Endothelial cell of umbilical vein (primary cell): ENCODE data around the gene MAEA. TPM values are rescaled to one million over a fixed set of nuclear protein-coding genes. Genes with fewer than 3 reads are reported as not detected.

Source experiments
- BruUV-seq: library from RNA; stranded (reverse); fragments of 400-500 nt; replicated peaks from 2 replicates; lab custom pipeline; 2021; lab: Mats Ljungman, UMichigan
- CTCF ChIA-PET: fragments of 300-600, 350-600 bp; sonication (Branson Sonifier 250); formaldehyde crosslinking; loops from one replicate; lab custom pipeline; 2021; ENCODE audit warnings: antibody characterized with exemption, inconsistent platforms; lab: Charles Lee
- POLR2A ChIA-PET: fragments of 300-600, 350-600 bp; sonication (Branson Sonifier 250); formaldehyde crosslinking; loops from one replicate; lab custom pipeline; 2021; ENCODE audit warnings: antibody characterized with exemption, inconsistent platforms; lab: Charles Lee
- DNase-seq: peaks from one replicate; pipeline ENCODE4 v3.0.0-alpha.2; 2011; ENCODE audit warnings: low read depth, low spot score
- FAIRE-seq: peaks from 2 replicates; lab custom pipeline; 2011; peaks lifted over from hg19 to GRCh38; lab: Jason Lieb, UNC
- H2AFZ ChIP-seq: 2 replicates; pipeline ENCODE4 v1.6.0; 2012; ENCODE audit warnings: low read depth, low read length, control low read depth, inconsistent platforms
- H3K27ac ChIP-seq: 2 replicates; pipeline ENCODE4 v1.5.1; 2011; ENCODE audit warnings: low read depth, mild to moderate bottlenecking, control low read depth, low read length, moderate library complexity; ENCODE audit not compliant: insufficient read depth
- H3K27me3 ChIP-seq, 2 experiments: 2 replicates each; pipeline versions ENCODE4 v1.6.0 to v1.6.1; 2011; ENCODE audit warnings: low read length in 2 of 2, mixed read lengths in 1 of 2; ENCODE audit not compliant: control insufficient read depth in 2 of 2, insufficient read depth in 2 of 2
- H3K36me3 ChIP-seq, 2 experiments: 2 replicates in 1 of 2; 3 replicates in 1 of 2; pipeline ENCODE4 v1.5.1; 2011; ENCODE audit warnings: low read length in 2 of 2, mild to moderate bottlenecking in 1 of 2, moderate library complexity in 1 of 2; ENCODE audit not compliant: control insufficient read depth in 2 of 2, insufficient read depth in 2 of 2; ENCODE audit errors: extremely low read depth in 1 of 2
- H3K4me1 ChIP-seq: 3 replicates; pipeline ENCODE4 v1.5.1; 2011; ENCODE audit warnings: mild to moderate bottlenecking, low read length; ENCODE audit not compliant: control insufficient read depth, insufficient read depth; ENCODE audit errors: extremely low read depth
- H3K4me2 ChIP-seq: 2 replicates; pipeline ENCODE4 v1.6.1; 2011; ENCODE audit warnings: low read length, control low read depth, mixed read lengths; ENCODE audit not compliant: insufficient read depth
- H3K4me3 ChIP-seq, 3 experiments: fragments of 200-600 bp in 1 of 3; sonication (generic), shearing (Covaris generic) in 1 of 3; replicated peaks in 1 of 3; 2 replicates each; pipeline ENCODE4 v1.5.1; 2011 to 2016; ENCODE audit warnings: control low read depth in 3 of 3, low read length in 3 of 3, mild to moderate bottlenecking in 2 of 3, inconsistent platforms in 1 of 3, low read depth in 1 of 3, moderate library complexity in 1 of 3; ENCODE audit not compliant: insufficient read depth in 1 of 3
- H3K79me2 ChIP-seq: 2 replicates; pipeline ENCODE4 v1.6.0; 2012; ENCODE audit warnings: low read length, inconsistent platforms; ENCODE audit not compliant: control insufficient read depth, insufficient read depth
- H3K9ac ChIP-seq: replicated peaks from 2 replicates; pipeline ENCODE3; 2011; ENCODE audit warnings: low read length, control low read depth; ENCODE audit not compliant: insufficient read depth; ENCODE audit errors: extremely low read depth
- H3K9me1 ChIP-seq: replicated peaks from 3 replicates; pipeline ENCODE4 v1.6.0; 2011; ENCODE audit warnings: mild to moderate bottlenecking, low read length; ENCODE audit not compliant: control insufficient read depth, insufficient read depth; ENCODE audit errors: extremely low read depth
- H3K9me3 ChIP-seq: replicated peaks from 2 replicates; pipeline ENCODE4 v1.5.1; 2012; ENCODE audit warnings: low read length, inconsistent platforms; ENCODE audit not compliant: control insufficient read depth, insufficient read depth
- H4K20me1 ChIP-seq: replicated peaks from 2 replicates; pipeline ENCODE3; 2011; ENCODE audit warnings: mild to moderate bottlenecking, low read length; ENCODE audit not compliant: control insufficient read depth, insufficient read depth; ENCODE audit errors: extremely low read depth
- EZH2 ChIP-seq: IDR thresholded peaks from 2 replicates; pipeline ENCODE4 v1.6.1; 2012; ENCODE audit warnings: borderline replicate concordance, low read depth, mild to moderate bottlenecking, moderate library complexity, low read length, inconsistent platforms; ENCODE audit not compliant: severe bottlenecking
- FOS ChIP-seq: IDR thresholded peaks from 2 replicates; pipeline ENCODE4 v1.6.1; 2011; ENCODE audit warnings: mild to moderate bottlenecking, low read length, moderate library complexity, borderline replicate concordance; ENCODE audit not compliant: insufficient read depth
- GATA2 ChIP-seq: IDR thresholded peaks from 2 replicates; pipeline ENCODE4 v1.7.0; 2011; ENCODE audit warnings: low read depth, mild to moderate bottlenecking, moderate library complexity, mixed read lengths, low read length; ENCODE audit not compliant: insufficient read length, insufficient read depth
- JUN ChIP-seq: IDR thresholded peaks from 2 replicates; pipeline ENCODE4 v1.6.1; 2011; ENCODE audit warnings: borderline replicate concordance, low read depth; ENCODE audit not compliant: insufficient read length, insufficient read depth
- MYC ChIP-seq: IDR thresholded peaks from one replicate; pipeline ENCODE4 v1.6.1; 2011; ENCODE audit warnings: mild to moderate bottlenecking, low read depth, low read length
- POLR2A ChIP-seq: IDR thresholded peaks from 2 replicates; pipeline ENCODE4 v1.6.1; 2012; ENCODE audit warnings: low read depth, mild to moderate bottlenecking, control low read depth, low read length
- POLR2AphosphoS5 ChIP-seq: IDR thresholded peaks from 2 replicates; pipeline ENCODE4 v1.6.1; 2012; ENCODE audit warnings: low read depth, mild to moderate bottlenecking, control low read depth, low read length, moderate library complexity; ENCODE audit not compliant: insufficient read depth
- dilution Hi-C: fragments of 300-500 bp; cut with MboI; formaldehyde crosslinking; loops from one replicate; pipeline ENCODE4 v1.15.0; 2019; ENCODE audit warnings: low sequenced_read_pairs; ENCODE audit not compliant: extremely low pct_ligation_motif_present
- intact Hi-C: fragments of 100-400 bp; cut with micrococcal nuclease; formaldehyde crosslinking; loops from one replicate; pipeline ENCODE4 v1.10.0; 2022
- polyA plus RNA-seq, 4 experiments: library from polyadenylated mRNA; depleted of rRNA in 3 of 4; stranded (reverse) in 3 of 4; unstranded in 1 of 4; fragments of >200 nt; gene quantifications; 2 replicates each; pipeline versions ENCODE4 v1.2.1 to v1.2.3, GENCODE V29; 2011 to 2012; ENCODE audit warnings: missing spikeins in 1 of 4
- total RNA-seq: library from RNA; stranded (reverse); gene quantifications from 2 replicates; pipeline ENCODE4 v1.2.3, GENCODE V29; 2021
- TF ChIP-seq, protein P1 (sequence below): IDR thresholded peaks from 2 replicates; pipeline ENCODE4 v1.6.1; 2011; ENCODE audit not compliant: insufficient read depth, insufficient read length
- TF ChIP-seq, protein P2 (sequence below), 2 donors: IDR thresholded peaks; 1 replicate in 1 of 2; 2 replicates in 1 of 2; pipeline ENCODE4 v1.5.1; 2011; ENCODE audit warnings: low read length in 2 of 2, mild to moderate bottlenecking in 2 of 2, moderate library complexity in 2 of 2, control low read depth in 1 of 2, inconsistent platforms in 1 of 2, low read depth in 1 of 2; ENCODE audit not compliant: insufficient read depth in 1 of 2; ENCODE audit errors: extremely low read depth in 1 of 2

Gene MAEA
- total and polyA plus RNA-seq, 2 donors (not counting 3 experiments of a cell fraction or from before 2014, with no cell fraction given): 66.0 to 108 TPM

DNA sequence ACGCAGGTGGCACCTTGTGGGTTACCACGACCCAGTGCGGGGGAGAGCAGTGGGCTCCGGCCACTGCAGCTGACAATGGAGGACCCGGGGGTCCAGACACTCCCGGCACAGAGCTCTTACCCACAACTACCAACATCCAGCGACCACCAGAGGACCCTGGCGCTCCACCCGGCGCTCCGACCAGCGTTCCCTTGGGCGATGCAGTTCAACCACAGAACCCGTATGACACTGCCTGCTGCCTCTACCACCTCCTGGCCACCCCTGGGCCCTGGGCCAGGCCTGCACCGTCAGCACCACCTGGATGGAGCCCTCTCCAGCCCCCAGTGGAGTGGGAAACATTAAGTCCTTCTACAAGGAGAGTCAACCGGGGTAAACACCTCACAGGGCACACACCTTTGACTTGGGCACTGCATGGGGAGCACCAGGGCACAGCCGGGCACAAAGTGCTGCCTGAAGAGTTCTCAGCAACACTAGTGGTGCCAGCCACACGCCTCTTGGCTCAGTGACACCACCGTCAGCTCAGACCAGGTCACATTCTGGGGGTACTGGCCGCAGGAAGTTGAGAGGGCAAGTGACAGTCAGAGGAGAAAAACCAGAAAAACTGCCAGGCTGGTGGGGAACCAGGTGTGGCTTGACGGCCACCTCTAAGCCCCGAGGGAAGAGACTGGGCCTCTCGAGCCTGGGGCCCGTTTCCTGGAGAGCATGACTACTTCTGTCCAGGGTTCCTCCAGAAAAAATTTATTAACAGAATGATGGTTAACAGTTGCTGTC lies 43.4 kb upstream of the MAEA start:
- intact Hi-C loops (no loop called here), dilution Hi-C loops (no loop called here)
- H3K36me3 ChIP-seq: no peaks in the 10 kb centered on the region
- H4K20me1 ChIP-seq: no peaks in the 10 kb centered on the region
- H3K4me1 ChIP-seq: peaks cover 18% of the 10 kb centered on the region
- no peak overlapping the region for H3K4me3 ChIP-seq
- BruUV-seq: no TSS peak
- DNase-seq (no peak), FAIRE-seq (no peak)
- H3K9ac ChIP-seq: peak overlapping the region; percentile 92
- H3K9me1 ChIP-seq: no peaks in the 10 kb centered on the region
- CTCF ChIA-PET: no interaction called here
- H3K79me2 ChIP-seq: peaks cover 76% of the 10 kb centered on the region
- H2AFZ ChIP-seq: no peak overlapping the region
- TF ChIP-seq FOS: no peak
- TF ChIP-seq, protein P1, sequence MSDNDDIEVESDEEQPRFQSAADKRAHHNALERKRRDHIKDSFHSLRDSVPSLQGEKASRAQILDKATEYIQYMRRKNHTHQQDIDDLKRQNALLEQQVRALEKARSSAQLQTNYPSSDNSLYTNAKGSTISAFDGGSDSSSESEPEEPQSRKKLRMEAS: no peak
- no peak for TF ChIP-seq GATA2
- TF ChIP-seq JUN: no peak
- no peak for TF ChIP-seq MYC
- TF ChIP-seq, protein P2, sequence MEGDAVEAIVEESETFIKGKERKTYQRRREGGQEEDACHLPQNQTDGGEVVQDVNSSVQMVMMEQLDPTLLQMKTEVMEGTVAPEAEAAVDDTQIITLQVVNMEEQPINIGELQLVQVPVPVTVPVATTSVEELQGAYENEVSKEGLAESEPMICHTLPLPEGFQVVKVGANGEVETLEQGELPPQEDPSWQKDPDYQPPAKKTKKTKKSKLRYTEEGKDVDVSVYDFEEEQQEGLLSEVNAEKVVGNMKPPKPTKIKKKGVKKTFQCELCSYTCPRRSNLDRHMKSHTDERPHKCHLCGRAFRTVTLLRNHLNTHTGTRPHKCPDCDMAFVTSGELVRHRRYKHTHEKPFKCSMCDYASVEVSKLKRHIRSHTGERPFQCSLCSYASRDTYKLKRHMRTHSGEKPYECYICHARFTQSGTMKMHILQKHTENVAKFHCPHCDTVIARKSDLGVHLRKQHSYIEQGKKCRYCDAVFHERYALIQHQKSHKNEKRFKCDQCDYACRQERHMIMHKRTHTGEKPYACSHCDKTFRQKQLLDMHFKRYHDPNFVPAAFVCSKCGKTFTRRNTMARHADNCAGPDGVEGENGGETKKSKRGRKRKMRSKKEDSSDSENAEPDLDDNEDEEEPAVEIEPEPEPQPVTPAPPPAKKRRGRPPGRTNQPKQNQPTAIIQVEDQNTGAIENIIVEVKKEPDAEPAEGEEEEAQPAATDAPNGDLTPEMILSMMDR (IDR thresholded peaks at IDR 0.05; ENCODE audit: extremely low read depth in 1 of 2, insufficient read depth in 1 of 2, low read depth in 1 of 2, low read length in 2 of 2): no peak
- TF ChIP-seq EZH2: no peak
- TF ChIP-seq POLR2AphosphoS5: no peak
- TF ChIP-seq POLR2A: no peak
- peak overlapping the region; percentile 64 for H3K4me2 ChIP-seq
- H3K9me3 ChIP-seq: no peaks in the 10 kb centered on the region
- POLR2A ChIA-PET: no interaction called here
- peak overlapping the region; percentile 24 for H3K27ac ChIP-seq
- no peaks in the 10 kb centered on the region for H3K27me3 ChIP-seq
